Neutrophil (primary cell): ENCODE results near the gene CCNE1.

Source experiments
- H3K27ac ChIP-seq: fragments of 200-600 bp; sonication (generic); 2 replicates; pipeline ENCODE4 v1.5.1; 2016; ENCODE audit warnings: mild to moderate bottlenecking, moderate library complexity
- H3K27me3 ChIP-seq: fragments of 200-600 bp; sonication (generic); 2 replicates; pipeline ENCODE4 v1.6.0; 2016; ENCODE audit warnings: mild to moderate bottlenecking
- H3K36me3 ChIP-seq: fragments of 200-600 bp; sonication (generic); 2 replicates; pipeline ENCODE4 v1.5.1; 2017
- H3K4me1 ChIP-seq, 2 experiments: fragments of 200-600 bp in 1 of 2; sonication (generic) in 1 of 2; 1 replicate in 1 of 2; 2 replicates in 1 of 2; pipeline versions ENCODE4 v1.5.1 to v1.6.1; 2013 to 2016; ENCODE audit warnings: low read depth in 1 of 2, low read length in 1 of 2, mild to moderate bottlenecking in 1 of 2, moderate library complexity in 1 of 2; ENCODE audit not compliant: control insufficient read depth in 1 of 2, insufficient read depth in 1 of 2
- H3K4me3 ChIP-seq, 2 experiments: fragments of 200-600 bp in 1 of 2; sonication (generic) in 1 of 2; 1 replicate in 1 of 2; 2 replicates in 1 of 2; pipeline ENCODE4 v1.5.1; 2013 to 2016; ENCODE audit warnings: low read depth in 1 of 2, low read length in 1 of 2, mild to moderate bottlenecking in 1 of 2, moderate library complexity in 1 of 2
- H3K9me3 ChIP-seq: fragments of 200-600 bp; sonication (generic); 2 replicates; pipeline ENCODE4 v1.5.1; 2016
- TF ChIP-seq, protein P1 (sequence below): fragments of 200-600 bp; sonication (generic); IDR thresholded peaks from 2 replicates; pipeline ENCODE4 v1.5.1; 2016; ENCODE audit warnings: antibody characterized with exemption

Gene CCNE1

DNA sequence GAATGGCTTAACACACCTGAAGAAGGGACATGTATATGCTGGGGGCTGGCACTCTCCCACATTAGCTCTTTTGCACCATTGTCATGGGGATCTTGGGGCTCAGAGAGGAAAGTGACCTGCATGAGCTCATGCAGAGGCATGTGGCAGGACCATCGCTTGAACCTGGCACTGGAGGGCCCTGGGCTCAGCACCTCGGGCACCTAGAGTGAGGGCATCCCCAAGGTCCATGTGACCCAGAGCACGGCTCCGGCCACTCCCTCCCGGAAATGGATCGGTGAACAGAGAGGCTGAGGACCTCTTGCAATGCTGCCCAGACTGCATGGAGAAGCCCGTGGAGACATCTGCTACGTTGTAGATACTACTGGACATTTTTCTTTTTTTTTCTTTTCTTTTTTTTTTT, 38.6 kb upstream of the CCNE1 start:
- no peaks in the 10 kb centered on the region for H3K4me1 ChIP-seq
- TF ChIP-seq, protein P1, sequence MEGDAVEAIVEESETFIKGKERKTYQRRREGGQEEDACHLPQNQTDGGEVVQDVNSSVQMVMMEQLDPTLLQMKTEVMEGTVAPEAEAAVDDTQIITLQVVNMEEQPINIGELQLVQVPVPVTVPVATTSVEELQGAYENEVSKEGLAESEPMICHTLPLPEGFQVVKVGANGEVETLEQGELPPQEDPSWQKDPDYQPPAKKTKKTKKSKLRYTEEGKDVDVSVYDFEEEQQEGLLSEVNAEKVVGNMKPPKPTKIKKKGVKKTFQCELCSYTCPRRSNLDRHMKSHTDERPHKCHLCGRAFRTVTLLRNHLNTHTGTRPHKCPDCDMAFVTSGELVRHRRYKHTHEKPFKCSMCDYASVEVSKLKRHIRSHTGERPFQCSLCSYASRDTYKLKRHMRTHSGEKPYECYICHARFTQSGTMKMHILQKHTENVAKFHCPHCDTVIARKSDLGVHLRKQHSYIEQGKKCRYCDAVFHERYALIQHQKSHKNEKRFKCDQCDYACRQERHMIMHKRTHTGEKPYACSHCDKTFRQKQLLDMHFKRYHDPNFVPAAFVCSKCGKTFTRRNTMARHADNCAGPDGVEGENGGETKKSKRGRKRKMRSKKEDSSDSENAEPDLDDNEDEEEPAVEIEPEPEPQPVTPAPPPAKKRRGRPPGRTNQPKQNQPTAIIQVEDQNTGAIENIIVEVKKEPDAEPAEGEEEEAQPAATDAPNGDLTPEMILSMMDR: no peak
- no peak overlapping the region for H3K27ac ChIP-seq
- peaks cover 8% of the 10 kb centered on the region for H3K27me3 ChIP-seq
- no peaks in the 10 kb centered on the region for H3K9me3 ChIP-seq
- no peaks in the 10 kb centered on the region for H3K36me3 ChIP-seq
- H3K4me3 ChIP-seq: no peak overlapping the region

DNA sequence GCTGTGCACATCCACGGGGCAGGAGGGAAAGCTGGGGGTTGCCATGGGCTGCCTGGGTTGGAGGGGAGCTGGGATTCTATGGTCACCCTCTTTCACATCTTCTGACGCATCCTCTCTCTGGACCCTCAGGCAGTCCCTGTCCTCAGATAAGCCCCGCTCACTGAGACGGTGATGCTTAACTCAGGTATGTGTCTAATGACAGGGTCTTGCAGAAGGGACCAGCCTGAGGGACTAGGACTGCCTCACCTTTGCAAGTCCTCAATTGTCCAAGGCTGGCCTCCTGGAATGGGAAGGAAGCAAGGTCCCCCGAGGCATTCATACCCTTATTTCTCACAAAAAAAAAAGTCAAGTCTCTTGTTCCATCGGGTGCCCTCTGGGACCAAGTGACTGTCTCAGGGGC, 37.7 kb upstream of the CCNE1 start:
- Histone ChIP-seq H3K9me3 (no peaks in the 10 kb centered on the region), H3K27me3 (peaks cover 8% of the 10 kb centered on the region), H3K36me3 (no peaks in the 10 kb centered on the region), H3K27ac (no peak overlapping the region), H3K4me3 (no peak overlapping the region), H3K4me1 (no peaks in the 10 kb centered on the region)
- TF ChIP-seq, protein P1: no peak

DNA sequence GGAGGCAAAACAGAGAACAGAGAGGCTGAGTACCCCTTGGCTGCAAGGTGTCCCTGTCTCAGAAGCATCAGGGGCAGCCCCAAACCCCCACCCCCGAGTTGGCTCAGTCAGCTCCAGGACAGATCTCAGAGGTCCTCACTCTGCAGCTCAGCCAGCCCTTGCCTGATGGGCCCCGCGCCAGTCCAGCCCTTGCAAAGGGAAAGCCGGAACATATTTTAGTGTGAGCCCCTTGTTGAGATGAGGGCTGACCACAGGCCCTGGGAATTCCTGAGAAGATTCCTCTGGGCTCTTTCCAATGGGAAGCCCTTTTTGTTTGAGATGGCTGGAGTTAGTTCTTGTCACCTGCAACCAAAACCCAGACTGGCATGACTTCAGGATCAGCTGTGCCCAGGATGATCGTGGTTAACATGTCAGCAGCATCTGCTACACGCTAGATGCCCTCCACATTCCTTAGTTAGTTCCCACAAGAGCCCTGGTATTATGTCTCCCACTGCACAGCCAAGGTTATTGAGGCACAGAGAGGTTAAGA, 33.9 kb upstream of the CCNE1 start:
- Histone ChIP-seq H3K9me3 (no peaks in the 10 kb centered on the region), H3K27me3 (peaks cover 8% of the 10 kb centered on the region), H3K4me1 (no peaks in the 10 kb centered on the region), H3K4me3 (no peak overlapping the region), H3K27ac (no peak overlapping the region), H3K36me3 (no peaks in the 10 kb centered on the region)
- TF ChIP-seq, protein P1: no peak

DNA sequence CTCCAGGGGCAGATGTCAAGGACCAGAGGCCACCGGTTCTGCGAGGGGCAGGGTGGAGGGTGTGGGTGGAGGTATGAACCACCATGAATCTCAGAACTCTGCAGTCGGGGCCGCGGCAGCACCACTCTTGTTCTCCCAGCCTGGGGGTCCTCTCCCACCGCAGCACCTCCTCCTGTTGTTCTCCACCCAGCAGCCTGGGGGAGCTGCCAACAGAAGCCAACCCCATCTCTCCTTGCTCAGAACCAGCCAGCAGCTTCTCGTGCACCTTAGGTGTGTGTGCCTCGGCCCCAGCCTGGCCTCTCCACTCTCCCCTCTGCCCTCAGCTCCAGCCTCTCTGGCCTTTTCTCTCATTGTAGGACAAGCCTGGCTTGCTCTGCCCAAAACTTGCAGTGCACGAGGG, 31.9 kb upstream of the CCNE1 start:
- Histone ChIP-seq H3K4me3 (no peak overlapping the region), H3K36me3 (no peaks in the 10 kb centered on the region), H3K9me3 (no peaks in the 10 kb centered on the region), H3K27me3 (peaks cover 8% of the 10 kb centered on the region), H3K4me1 (no peaks in the 10 kb centered on the region), H3K27ac (no peak overlapping the region)
- TF ChIP-seq, protein P1: no peak

DNA sequence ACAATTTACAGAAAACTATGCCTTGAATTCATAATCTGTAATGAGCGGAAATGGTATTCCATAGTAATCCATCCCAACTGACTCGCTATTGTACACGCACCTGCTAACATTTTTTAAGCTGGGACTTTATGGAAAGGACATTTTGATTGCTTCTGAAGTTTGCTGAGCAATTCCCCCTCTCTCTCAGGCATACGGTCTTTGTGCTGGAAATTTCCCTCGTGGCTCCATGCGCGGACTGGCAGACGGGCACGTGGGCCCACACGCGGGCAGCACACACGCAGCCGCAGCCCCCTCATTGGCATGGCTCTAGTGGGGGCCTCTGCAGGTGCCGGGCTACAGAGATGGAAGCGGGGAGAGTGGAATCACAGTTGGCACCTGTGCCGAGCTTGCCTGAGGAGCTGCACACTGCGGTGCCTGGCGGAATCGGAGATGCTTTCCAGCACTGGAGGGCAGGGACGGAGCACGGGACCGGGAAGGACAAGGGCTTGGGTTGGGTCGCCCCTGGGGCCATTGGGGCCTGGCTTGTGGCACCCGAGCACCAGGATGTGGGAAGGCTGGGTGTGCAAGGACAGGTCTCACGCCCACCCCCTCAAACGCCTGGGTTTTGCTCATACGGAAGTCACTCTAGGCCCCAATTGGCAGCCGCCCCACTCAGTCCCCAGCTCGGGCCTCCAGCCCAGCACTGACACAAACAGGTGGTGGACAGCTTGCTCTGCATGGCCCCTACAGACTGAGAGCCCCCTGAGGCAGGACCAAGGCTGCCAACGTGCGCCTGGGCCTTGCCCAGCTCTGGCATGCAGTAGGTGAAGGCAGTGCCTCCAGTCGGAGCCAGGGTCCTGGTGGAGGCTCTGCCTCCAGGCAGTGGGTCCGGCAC, 30.2 kb upstream of the CCNE1 start:
- H3K4me1 ChIP-seq: no peaks in the 10 kb centered on the region
- TF ChIP-seq, protein P1: no peak

More for the DNA sequence above, 30.2 kb upstream of the CCNE1 start:
- Histone ChIP-seq H3K36me3 (no peaks in the 10 kb centered on the region), H3K27ac (no peak overlapping the region), H3K9me3 (no peaks in the 10 kb centered on the region), H3K27me3 (no peaks in the 10 kb centered on the region), H3K4me3 (no peak overlapping the region)
